ENCODE data around the gene CLCN2.

GRCh38 chr3:184343200-184343876, 18.1 kb downstream of the CLCN2 start:
- TF ChIP-seq CTCF (IDR thresholded peaks at IDR 0.05) (no peak), POLR2A (IDR thresholded peaks at IDR 0.05) (no peak)
